Measurements from ENCODE around the gene UTP25.

DNA sequence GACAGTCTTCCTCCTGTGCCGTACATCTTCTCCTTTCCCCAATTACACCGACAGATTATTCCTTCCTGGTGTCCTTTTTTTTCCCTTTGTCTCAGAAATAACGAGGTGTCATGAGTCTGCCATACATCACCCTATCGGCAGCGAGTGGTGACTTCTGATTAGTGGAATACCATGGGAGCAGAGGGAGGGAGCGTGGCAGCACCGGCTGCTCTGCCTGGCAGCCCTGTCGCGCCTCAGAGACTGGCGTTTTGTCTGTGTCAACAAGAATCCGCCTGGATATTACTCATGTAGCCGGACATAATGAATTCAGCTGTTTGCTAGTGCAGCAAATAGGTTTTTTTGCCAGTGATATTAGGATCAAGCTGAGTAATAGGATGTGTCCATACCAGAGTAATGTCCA is 51.8 kb downstream of the UTP25 start:
- TF ChIP-seq, protein P1, sequence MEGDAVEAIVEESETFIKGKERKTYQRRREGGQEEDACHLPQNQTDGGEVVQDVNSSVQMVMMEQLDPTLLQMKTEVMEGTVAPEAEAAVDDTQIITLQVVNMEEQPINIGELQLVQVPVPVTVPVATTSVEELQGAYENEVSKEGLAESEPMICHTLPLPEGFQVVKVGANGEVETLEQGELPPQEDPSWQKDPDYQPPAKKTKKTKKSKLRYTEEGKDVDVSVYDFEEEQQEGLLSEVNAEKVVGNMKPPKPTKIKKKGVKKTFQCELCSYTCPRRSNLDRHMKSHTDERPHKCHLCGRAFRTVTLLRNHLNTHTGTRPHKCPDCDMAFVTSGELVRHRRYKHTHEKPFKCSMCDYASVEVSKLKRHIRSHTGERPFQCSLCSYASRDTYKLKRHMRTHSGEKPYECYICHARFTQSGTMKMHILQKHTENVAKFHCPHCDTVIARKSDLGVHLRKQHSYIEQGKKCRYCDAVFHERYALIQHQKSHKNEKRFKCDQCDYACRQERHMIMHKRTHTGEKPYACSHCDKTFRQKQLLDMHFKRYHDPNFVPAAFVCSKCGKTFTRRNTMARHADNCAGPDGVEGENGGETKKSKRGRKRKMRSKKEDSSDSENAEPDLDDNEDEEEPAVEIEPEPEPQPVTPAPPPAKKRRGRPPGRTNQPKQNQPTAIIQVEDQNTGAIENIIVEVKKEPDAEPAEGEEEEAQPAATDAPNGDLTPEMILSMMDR (IDR thresholded peaks at IDR 0.05; ENCODE audit: low read depth, low read length): no peak
- TF ChIP-seq EZH2phosphoT487 (IDR thresholded peaks at IDR 0.05; ENCODE audit: low read depth): no peak
